Esophagus (tissue), 2 donors: ENCODE results near the gene FOXI1. TPM values are rescaled to one million over a fixed set of nuclear protein-coding genes. Genes with fewer than 3 reads are reported as not detected.

ENCODE experiments used
- H3K27ac ChIP-seq, 2 donors: one replicate each; pipeline ENCODE4 v1.5.1; 2013; ENCODE audit warnings: low read depth in 2 of 2, mild to moderate bottlenecking in 2 of 2, inconsistent platforms in 1 of 2, low read length in 1 of 2, moderate library complexity in 1 of 2
- H3K27me3 ChIP-seq, 2 donors: one replicate each; pipeline ENCODE4 v1.6.1; 2013; ENCODE audit warnings: low read length in 2 of 2, control low read depth in 1 of 2, mild to moderate bottlenecking in 1 of 2; ENCODE audit not compliant: insufficient read depth in 2 of 2, control insufficient read depth in 1 of 2
- H3K36me3 ChIP-seq, 2 donors: one replicate each; pipeline ENCODE4 v1.6.1; 2013; ENCODE audit warnings: low read length in 1 of 2; ENCODE audit not compliant: control insufficient read depth in 2 of 2, insufficient read depth in 2 of 2
- H3K4me1 ChIP-seq, 2 donors: one replicate each; pipeline ENCODE4 v1.6.1; 2013; ENCODE audit warnings: low read length in 1 of 2; ENCODE audit not compliant: control insufficient read depth in 2 of 2, insufficient read depth in 2 of 2
- H3K4me3 ChIP-seq, 2 donors: one replicate each; pipeline ENCODE4 v1.5.1; 2013; ENCODE audit warnings: low read length in 2 of 2, mild to moderate bottlenecking in 2 of 2, low read depth in 1 of 2, moderate library complexity in 1 of 2
- H3K9me3 ChIP-seq, 2 donors: one replicate each; pipeline ENCODE4 v1.6.1; 2013; ENCODE audit warnings: mild to moderate bottlenecking in 2 of 2, low read depth in 1 of 2, low read length in 1 of 2, moderate library complexity in 1 of 2; ENCODE audit not compliant: control insufficient read depth in 2 of 2, insufficient read depth in 1 of 2
- WGBS, 2 donors: extraction: QIAGEN DNeasy Blood & Tissue Kit; methylation state at CpG; one replicate each; pipeline ENCODE4 v1.1.7; 2013; 5-methylcytosine and 5-hydroxymethylcytosine counted together
- polyA plus RNA-seq, 2 donors: library from polyadenylated mRNA; stranded (reverse); fragments of 200-250 nt; gene quantifications; one replicate each; pipeline ENCODE4 v1.2.3, GENCODE V29; 2013
- donor health status: healthy with polysubstance abuse.
- donor health status: Bipolar disorder and iron deficiency.

Gene FOXI1
- polyA plus RNA-seq, 2 donors: not detected

GRCh38 chr5:170107674-170108073, 2.0 kb downstream of the FOXI1 start:
- Histone ChIP-seq H3K27ac (no peak overlapping the region), H3K27me3 (no peaks in the 10 kb centered on the region), H3K9me3 (no peaks in the 10 kb centered on the region), H3K4me3 (no peak overlapping the region), H3K36me3 (no peaks in the 10 kb centered on the region), H3K4me1 (no peaks in the 10 kb centered on the region)
- 82 to 83% methylated on average over 2 of the region's 2 CpGs for WGBS, 2 donors

- Histone ChIP-seq H3K4me3 (no peak overlapping the region), H3K27me3 (no peaks in the 10 kb centered on the region), H3K27ac (no peak overlapping the region), H3K9me3 (no peaks in the 10 kb centered on the region), H3K36me3 (no peaks in the 10 kb centered on the region), H3K4me1 (no peaks in the 10 kb centered on the region)
- WGBS, 2 donors: 89 to 91% methylated on average over 12 of the region's 12 CpGs
Observed at GRCh38 chr5:170108266-170108785, 2.6 kb downstream of the FOXI1 start.

- no peak overlapping the region for H3K4me3 ChIP-seq
- 81 to 90% methylated on average over 7 of the region's 7 CpGs for WGBS, 2 donors
- no peaks in the 10 kb centered on the region for H3K36me3 ChIP-seq
- H3K27me3 ChIP-seq: no peaks in the 10 kb centered on the region
- H3K27ac ChIP-seq: no peak overlapping the region
- H3K4me1 ChIP-seq: no peaks in the 10 kb centered on the region
- H3K9me3 ChIP-seq: no peaks in the 10 kb centered on the region
Observed at GRCh38 chr5:170109059-170110031, 3.6 kb downstream of the FOXI1 start.

- no peaks in the 10 kb centered on the region for H3K36me3 ChIP-seq
- no peaks in the 10 kb centered on the region for H3K4me1 ChIP-seq
- no peaks in the 10 kb centered on the region for H3K9me3 ChIP-seq
- no peak overlapping the region for H3K4me3 ChIP-seq
- 68 to 79% methylated on average over 3 of the region's 3 CpGs for WGBS, 2 donors
- H3K27ac ChIP-seq: no peak overlapping the region
- H3K27me3 ChIP-seq: no peaks in the 10 kb centered on the region
Observed at GRCh38 chr5:170110403-170111087, 4.8 kb downstream of the FOXI1 start.

- no peaks in the 10 kb centered on the region for H3K36me3 ChIP-seq
- H3K4me1 ChIP-seq: no peaks in the 10 kb centered on the region
- 47 to 49% methylated on average over 8 of the region's 8 CpGs for WGBS, 2 donors
- H3K4me3 ChIP-seq: no peak overlapping the region
- H3K9me3 ChIP-seq: no peaks in the 10 kb centered on the region
- H3K27me3 ChIP-seq: no peaks in the 10 kb centered on the region
- no peak overlapping the region for H3K27ac ChIP-seq
Observed at GRCh38 chr5:170111088-170111785, 5.5 kb downstream of the FOXI1 start.

GRCh38 chr5:170112876-170113521, 7.3 kb downstream of the FOXI1 start:
- H3K27me3 ChIP-seq: no peaks in the 10 kb centered on the region
- H3K4me1 ChIP-seq: no peaks in the 10 kb centered on the region
- WGBS, 2 donors: 69 to 81% methylated on average over 6 of the region's 6 CpGs
- no peaks in the 10 kb centered on the region for H3K9me3 ChIP-seq
- no peaks in the 10 kb centered on the region for H3K36me3 ChIP-seq
- no peak overlapping the region for H3K27ac ChIP-seq
- H3K4me3 ChIP-seq: no peak overlapping the region

GRCh38 chr5:170113522-170113900, 7.8 kb downstream of the FOXI1 start:
- no peak overlapping the region for H3K27ac ChIP-seq
- no peaks in the 10 kb centered on the region for H3K36me3 ChIP-seq
- WGBS, 2 donors: 72 to 79% methylated on average over 3 of the region's 3 CpGs
- no peaks in the 10 kb centered on the region for H3K9me3 ChIP-seq
- H3K4me1 ChIP-seq: no peaks in the 10 kb centered on the region
- H3K4me3 ChIP-seq: no peak overlapping the region
- no peaks in the 10 kb centered on the region for H3K27me3 ChIP-seq

GRCh38 chr5:170114271-170114670, 8.6 kb downstream of the FOXI1 start:
- Histone ChIP-seq H3K36me3 (no peaks in the 10 kb centered on the region), H3K9me3 (no peaks in the 10 kb centered on the region), H3K4me1 (no peaks in the 10 kb centered on the region), H3K27me3 (no peaks in the 10 kb centered on the region), H3K27ac (no peak overlapping the region), H3K4me3 (no peak overlapping the region)
- WGBS, 2 donors: 77 to 82% methylated on average over 7 of the region's 7 CpGs

- no peak overlapping the region for H3K4me3 ChIP-seq
- H3K27ac ChIP-seq: no peak overlapping the region
- H3K27me3 ChIP-seq: no peaks in the 10 kb centered on the region
- no peaks in the 10 kb centered on the region for H3K9me3 ChIP-seq
- H3K36me3 ChIP-seq: no peaks in the 10 kb centered on the region
- no peaks in the 10 kb centered on the region for H3K4me1 ChIP-seq
- 85 to 89% methylated on average over 2 of the region's 2 CpGs for WGBS, 2 donors
Observed at GRCh38 chr5:170115925-170116324, 10.2 kb downstream of the FOXI1 start.
